ENCODE results near the gene TEX19.
A peak's percentile ranks its signal among the peaks of the same experiment; 100 is the strongest.

TEX19 gene

DNA sequence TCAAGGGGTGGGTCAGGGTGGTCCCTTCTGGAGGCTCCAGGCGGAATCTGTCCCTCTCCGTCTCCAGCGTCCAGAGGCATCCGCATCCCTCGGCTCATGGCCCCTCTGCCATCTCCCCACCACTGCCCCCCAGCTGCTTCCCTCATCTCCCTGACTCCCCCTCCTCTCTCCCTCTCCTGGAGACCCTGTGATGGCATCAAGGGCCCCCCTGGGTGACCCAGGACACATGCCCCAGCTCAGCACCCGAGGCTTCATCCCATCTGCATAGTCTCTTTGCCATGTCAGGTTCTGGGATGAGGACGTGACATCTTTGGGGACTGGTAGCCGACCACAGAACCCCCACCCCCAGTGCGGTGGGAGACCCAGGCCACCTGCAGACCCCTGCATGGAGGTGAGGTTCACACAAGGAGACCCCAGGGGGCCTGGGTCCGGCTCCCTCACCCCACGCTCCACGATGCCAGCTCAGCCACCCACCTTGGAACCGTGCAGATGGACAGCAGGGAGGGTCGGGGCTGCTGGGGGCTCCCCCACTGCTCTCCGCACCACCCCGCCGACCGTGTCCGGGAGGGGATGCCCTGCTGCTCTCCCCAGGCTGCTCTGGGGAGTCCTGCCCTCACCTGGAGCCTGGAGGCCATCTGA lies 29.2 kb upstream of the TEX19 start:
- Histone ChIP-seq H3K9ac (ENCODE audit: low read length in 5 of 5) (no peak overlapping the region), H3K9me3 (ENCODE audit: control insufficient read depth in 5 of 5, low read length in 5 of 5) (no peaks in the 10 kb centered on the region), H3K27me3 (ENCODE audit: control insufficient read depth in 5 of 5, insufficient read depth in 4 of 5, low read length in 5 of 5) (peaks cover 11 to 42% (median 19%) of the 10 kb centered on the region in 5 donors), H3K27ac (ENCODE audit: low read depth, low read length) (no peak overlapping the region), H3K36me3 (ENCODE audit: control insufficient read depth in 5 of 5, insufficient read depth in 5 of 5, low read length in 5 of 5) (peaks cover 0 to 8% (median 0%) of the 10 kb centered on the region in 5 donors), H3K4me3 (ENCODE audit: low read depth in 1 of 5, low read length in 5 of 5) (no peak overlapping the region), H3K4me1 (ENCODE audit: control insufficient read depth in 5 of 5, insufficient read depth in 5 of 5, low read length in 5 of 5) (peaks cover 2 to 38% (median 28%) of the 10 kb centered on the region in 5 donors)

- no peaks in the 10 kb centered on the region for H3K9me3 ChIP-seq (ENCODE audit: control insufficient read depth in 5 of 5, low read length in 5 of 5)
- no peak overlapping the region for H3K27ac ChIP-seq (ENCODE audit: low read depth, low read length)
- H3K36me3 ChIP-seq (ENCODE audit: control insufficient read depth in 5 of 5, insufficient read depth in 5 of 5, low read length in 5 of 5) = peaks cover 0 to under 1% (median 0%) of the 10 kb centered on the region in 5 donors
- no peak overlapping the region for H3K9ac ChIP-seq (ENCODE audit: low read length in 5 of 5)
- H3K4me1 ChIP-seq (ENCODE audit: control insufficient read depth in 5 of 5, insufficient read depth in 5 of 5, low read length in 5 of 5) = peaks cover 3 to 46% (median 36%) of the 10 kb centered on the region in 5 donors
- H3K4me3 ChIP-seq (ENCODE audit: low read depth in 1 of 5, low read length in 5 of 5) = no peak overlapping the region
- peaks cover 11 to 42% (median 19%) of the 10 kb centered on the region in 5 donors for H3K27me3 ChIP-seq (ENCODE audit: control insufficient read depth in 5 of 5, insufficient read depth in 4 of 5, low read length in 5 of 5)
Observed at GRCh38 chr17:82330322-82331239, 28.5 kb upstream of the TEX19 start.

DNA sequence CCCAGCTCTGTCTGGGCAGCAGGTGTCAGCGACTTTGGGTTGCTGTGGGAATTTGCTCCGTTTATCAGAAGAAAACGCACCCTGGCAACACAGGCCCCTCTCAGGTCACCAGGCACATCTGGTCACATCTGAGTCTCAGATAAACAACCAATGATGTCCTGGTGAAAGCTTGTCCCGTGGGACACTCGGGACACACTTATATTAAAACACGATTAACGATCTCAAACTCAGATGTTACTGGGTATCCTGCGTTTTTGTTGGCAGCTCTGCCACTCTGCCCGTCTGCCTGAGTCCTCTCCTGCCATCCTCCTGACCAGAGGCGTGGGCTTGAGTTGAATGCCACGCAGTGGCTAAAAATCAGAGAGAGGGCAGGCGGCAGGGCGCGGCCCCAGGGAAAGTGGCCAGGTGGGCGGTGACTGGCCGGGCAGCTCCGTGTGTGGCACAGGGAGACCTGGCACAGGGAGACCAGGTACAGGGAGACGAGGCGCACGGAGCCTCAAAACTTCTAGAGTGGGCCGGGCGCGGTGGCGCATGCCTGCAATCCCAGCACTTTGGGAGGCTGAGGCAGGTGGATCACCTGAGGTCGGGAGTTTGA lies 27.6 kb upstream of the TEX19 start:
- Histone ChIP-seq H3K36me3 (ENCODE audit: control insufficient read depth in 5 of 5, insufficient read depth in 5 of 5, low read length in 5 of 5) (no peaks in the 10 kb centered on the region), H3K27me3 (ENCODE audit: control insufficient read depth in 5 of 5, insufficient read depth in 4 of 5, low read length in 5 of 5) (peaks cover 11 to 42% (median 19%) of the 10 kb centered on the region in 5 donors), H3K9me3 (ENCODE audit: control insufficient read depth in 5 of 5, low read length in 5 of 5) (no peaks in the 10 kb centered on the region), H3K27ac (ENCODE audit: low read depth, low read length) (no peak overlapping the region), H3K4me1 (ENCODE audit: control insufficient read depth in 5 of 5, insufficient read depth in 5 of 5, low read length in 5 of 5) (peaks cover 3 to 46% (median 36%) of the 10 kb centered on the region in 5 donors), H3K9ac (ENCODE audit: low read length in 5 of 5) (no peak overlapping the region), H3K4me3 (ENCODE audit: low read depth in 1 of 5, low read length in 5 of 5) (no peak overlapping the region)

DNA sequence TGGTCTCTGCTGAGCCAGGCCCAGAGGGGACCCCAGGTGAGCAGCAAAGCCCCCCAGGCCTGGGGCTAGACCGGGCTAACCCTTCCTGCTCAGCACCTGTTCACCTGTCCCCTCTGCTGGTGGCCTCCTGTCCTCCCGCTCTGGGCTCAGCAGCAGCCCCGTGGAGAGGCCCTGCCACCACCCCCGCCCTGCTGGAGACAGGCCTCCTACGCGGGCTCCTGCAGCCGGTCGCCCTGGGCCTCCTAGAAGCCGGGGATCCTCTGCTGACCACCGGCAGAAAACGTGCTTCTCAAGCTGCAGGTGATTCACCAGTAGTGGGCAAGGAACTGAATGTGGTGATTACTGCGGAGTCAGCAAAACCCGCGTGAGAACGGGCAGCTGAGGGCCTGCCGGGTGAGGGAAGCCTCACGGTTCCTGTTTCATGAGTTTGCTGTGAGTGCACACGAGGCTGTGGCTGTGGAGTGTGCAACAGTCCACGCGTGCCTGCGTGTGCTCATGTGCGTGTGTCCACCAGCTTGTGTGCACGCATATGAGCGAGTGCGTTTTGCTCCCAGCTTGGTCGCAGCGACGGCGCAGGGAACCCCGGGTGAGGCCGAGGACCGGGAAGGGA lies 26.3 kb upstream of the TEX19 start:
- Histone ChIP-seq H3K27me3 (ENCODE audit: control insufficient read depth in 5 of 5, insufficient read depth in 4 of 5, low read length in 5 of 5) (peaks cover 11 to 42% (median 19%) of the 10 kb centered on the region in 5 donors), H3K9me3 (ENCODE audit: control insufficient read depth in 5 of 5, low read length in 5 of 5) (no peaks in the 10 kb centered on the region), H3K4me3 (ENCODE audit: low read depth in 1 of 5, low read length in 5 of 5) (peak overlapping the region; percentile 59 to 72 (median 62)), H3K36me3 (ENCODE audit: control insufficient read depth in 5 of 5, insufficient read depth in 5 of 5, low read length in 5 of 5) (no peaks in the 10 kb centered on the region), H3K27ac (ENCODE audit: low read depth, low read length) (no peak overlapping the region), H3K4me1 (ENCODE audit: control insufficient read depth in 5 of 5, insufficient read depth in 5 of 5, low read length in 5 of 5) (peaks cover 3 to 46% (median 36%) of the 10 kb centered on the region in 5 donors), H3K9ac (ENCODE audit: low read length in 5 of 5) (peak overlapping the region in 3 of 5 donors; percentile 1 to 54 (median 41))

GRCh38 chr17:82333279-82334171 lies 25.5 kb upstream of the TEX19 start, which contains the start of gene SECTM1:
SECTM1 (minus strand) TSS chr17:82333766; CDS start chr17:82327240, 6,526 bp downstream.
- Histone ChIP-seq H3K27ac (ENCODE audit: low read depth, low read length) (no peak within 1 kb of the TSS), H3K4me1 (ENCODE audit: control insufficient read depth in 5 of 5, insufficient read depth in 5 of 5, low read length in 5 of 5) (peaks cover 3 to 47% (median 37%) of the 10 kb centered on the region in 5 donors), H3K9me3 (ENCODE audit: control insufficient read depth in 5 of 5, low read length in 5 of 5) (no peaks in the 10 kb centered on the region), H3K4me3 (ENCODE audit: low read depth in 1 of 5, low read length in 5 of 5) (peak within 1 kb of the TSS; percentile 59 to 73 (median 71)), H3K9ac (ENCODE audit: low read length in 5 of 5) (peak within 1 kb of the TSS in 3 of 5 donors; percentile 56 to 76 (median 58)), H3K27me3 (ENCODE audit: control insufficient read depth in 5 of 5, insufficient read depth in 4 of 5, low read length in 5 of 5) (peaks cover 11 to 39% (median 19%) of the 10 kb centered on the region in 5 donors), H3K36me3 (ENCODE audit: control insufficient read depth in 5 of 5, insufficient read depth in 5 of 5, low read length in 5 of 5) (no peaks in the 10 kb centered on the region)

GRCh38 chr17:82334204-82334621 lies 24.8 kb upstream of the TEX19 start:
- no peak overlapping the region for H3K27ac ChIP-seq (ENCODE audit: low read depth, low read length)
- no peaks in the 10 kb centered on the region for H3K36me3 ChIP-seq (ENCODE audit: control insufficient read depth in 5 of 5, insufficient read depth in 5 of 5, low read length in 5 of 5)
- peak overlapping the region; percentile 35 to 73 (median 71) for H3K4me3 ChIP-seq (ENCODE audit: low read depth in 1 of 5, low read length in 5 of 5)
- H3K9ac ChIP-seq (ENCODE audit: low read length in 5 of 5) = peak overlapping the region in 3 of 5 donors; percentile 56 to 76 (median 58)
- H3K9me3 ChIP-seq (ENCODE audit: control insufficient read depth in 5 of 5, low read length in 5 of 5) = no peaks in the 10 kb centered on the region
- H3K27me3 ChIP-seq (ENCODE audit: control insufficient read depth in 5 of 5, insufficient read depth in 4 of 5, low read length in 5 of 5) = peaks cover 11 to 34% (median 19%) of the 10 kb centered on the region in 5 donors
- peaks cover 3 to 53% (median 44%) of the 10 kb centered on the region in 5 donors for H3K4me1 ChIP-seq (ENCODE audit: control insufficient read depth in 5 of 5, insufficient read depth in 5 of 5, low read length in 5 of 5)

DNA sequence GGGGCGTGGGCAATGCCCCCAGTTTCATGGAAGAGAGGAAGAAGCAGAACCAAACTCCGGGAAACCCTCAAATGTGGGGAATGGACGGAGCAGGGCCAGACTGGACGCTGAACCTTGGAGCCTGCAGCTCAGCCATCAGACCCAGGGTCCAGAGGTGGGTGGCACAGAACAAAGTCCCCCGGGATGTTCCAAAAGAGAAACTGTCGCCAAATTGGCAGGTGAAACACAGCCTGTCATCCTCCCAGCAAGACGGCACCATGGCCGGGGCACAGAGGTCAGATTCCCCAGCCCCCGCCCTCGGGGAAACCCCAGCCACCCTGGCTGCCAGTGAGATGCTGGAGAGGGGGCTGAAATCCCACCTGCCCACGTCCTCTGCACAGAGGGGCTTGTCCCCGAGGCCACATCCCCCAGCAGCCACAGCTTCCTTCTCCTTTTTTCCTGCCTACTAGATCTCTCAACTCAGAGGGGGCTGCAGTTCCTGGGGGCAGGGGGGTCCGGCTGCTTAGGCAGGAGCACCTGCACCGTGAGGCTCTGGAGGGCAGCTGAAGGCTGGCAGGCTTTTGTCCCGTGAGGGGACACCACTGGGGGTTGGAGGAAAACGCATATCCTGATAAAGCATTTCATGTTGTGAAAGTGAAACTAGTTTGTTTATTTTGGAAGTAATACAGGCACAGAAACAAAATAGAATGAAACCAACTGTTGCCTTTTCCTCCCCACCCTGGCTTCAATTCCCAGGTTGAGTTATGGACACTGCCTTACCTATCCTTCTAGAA lies 24.2 kb upstream of the TEX19 start:
- peaks cover 3 to 58% (median 48%) of the 10 kb centered on the region in 5 donors for H3K4me1 ChIP-seq (ENCODE audit: control insufficient read depth in 5 of 5, insufficient read depth in 5 of 5, low read length in 5 of 5)
- H3K9ac ChIP-seq (ENCODE audit: low read length in 5 of 5) = peak overlapping the region; percentile 43 to 76 (median 56)
- H3K36me3 ChIP-seq (ENCODE audit: control insufficient read depth in 5 of 5, insufficient read depth in 5 of 5, low read length in 5 of 5) = no peaks in the 10 kb centered on the region
- H3K9me3 ChIP-seq (ENCODE audit: control insufficient read depth in 5 of 5, low read length in 5 of 5) = no peaks in the 10 kb centered on the region
- H3K4me3 ChIP-seq (ENCODE audit: low read depth in 1 of 5, low read length in 5 of 5) = peak overlapping the region; percentile 64 to 73 (median 71)
- H3K27me3 ChIP-seq (ENCODE audit: control insufficient read depth in 5 of 5, insufficient read depth in 4 of 5, low read length in 5 of 5) = peaks cover 11 to 30% (median 19%) of the 10 kb centered on the region in 5 donors
- H3K27ac ChIP-seq (ENCODE audit: low read depth, low read length) = no peak overlapping the region

- Histone ChIP-seq H3K4me1 (ENCODE audit: control insufficient read depth in 5 of 5, insufficient read depth in 5 of 5, low read length in 5 of 5) (peaks cover 3 to 28% (median 26%) of the 10 kb centered on the region in 5 donors), H3K27ac (ENCODE audit: low read depth, low read length) (no peak overlapping the region), H3K36me3 (ENCODE audit: control insufficient read depth in 5 of 5, insufficient read depth in 5 of 5, low read length in 5 of 5) (no peaks in the 10 kb centered on the region), H3K9ac (ENCODE audit: low read length in 5 of 5) (peak overlapping the region in 1 of 5 donors; percentile 10), H3K9me3 (ENCODE audit: control insufficient read depth in 5 of 5, low read length in 5 of 5) (no peaks in the 10 kb centered on the region), H3K4me3 (ENCODE audit: low read depth in 1 of 5, low read length in 5 of 5) (peak overlapping the region; percentile 43 to 58 (median 49)), H3K27me3 (ENCODE audit: control insufficient read depth in 5 of 5, insufficient read depth in 4 of 5, low read length in 5 of 5) (peaks cover 0 to 2% (median 0%) of the 10 kb centered on the region in 5 donors)
Observed at GRCh38 chr17:82338858-82339633, 20.0 kb upstream of the TEX19 start.

Data from subcutaneous abdominal adipose tissue (tissue), 5 donors.